Nephron progenitor cell (in vitro differentiated cells): ENCODE measurements around the gene LKAAEAR1.

Source experiments
- DNase-seq: peaks from one replicate; pipeline ENCODE4 v3.0.0; 2021
- H3K27ac Mint-ChIP-seq: 2 replicates; pipeline ENCODE4 v1.8.0; 2021; ENCODE audit warnings: mild to moderate bottlenecking, moderate library complexity, mixed read lengths
- H3K27me3 Mint-ChIP-seq: 2 replicates; pipeline ENCODE4 v1.8.0; 2021; ENCODE audit warnings: mild to moderate bottlenecking, low read depth, mixed read lengths; ENCODE audit not compliant: poor library complexity
- H3K36me3 Mint-ChIP-seq: 2 replicates; pipeline ENCODE4 v1.8.0; 2021; ENCODE audit warnings: low read depth, mixed read lengths
- H3K4me1 Mint-ChIP-seq: 2 replicates; pipeline ENCODE4 v1.8.0; 2021; ENCODE audit warnings: mixed read lengths
- H3K4me3 Mint-ChIP-seq: 2 replicates; pipeline ENCODE4 v1.8.0; 2021; ENCODE audit warnings: mild to moderate bottlenecking, moderate library complexity, mixed read lengths
- H3K9me3 Mint-ChIP-seq: 2 replicates; pipeline ENCODE4 v1.8.0; 2021; ENCODE audit warnings: mild to moderate bottlenecking, moderate library complexity, mixed read lengths
- TF ChIP-seq, protein P1 (sequence below): fragments of 200-600 bp; sonication (generic); IDR thresholded peaks from 2 replicates; pipeline ENCODE4 v1.5.0; 2021; ENCODE audit warnings: antibody characterized with exemption

The LKAAEAR1 gene

DNA sequence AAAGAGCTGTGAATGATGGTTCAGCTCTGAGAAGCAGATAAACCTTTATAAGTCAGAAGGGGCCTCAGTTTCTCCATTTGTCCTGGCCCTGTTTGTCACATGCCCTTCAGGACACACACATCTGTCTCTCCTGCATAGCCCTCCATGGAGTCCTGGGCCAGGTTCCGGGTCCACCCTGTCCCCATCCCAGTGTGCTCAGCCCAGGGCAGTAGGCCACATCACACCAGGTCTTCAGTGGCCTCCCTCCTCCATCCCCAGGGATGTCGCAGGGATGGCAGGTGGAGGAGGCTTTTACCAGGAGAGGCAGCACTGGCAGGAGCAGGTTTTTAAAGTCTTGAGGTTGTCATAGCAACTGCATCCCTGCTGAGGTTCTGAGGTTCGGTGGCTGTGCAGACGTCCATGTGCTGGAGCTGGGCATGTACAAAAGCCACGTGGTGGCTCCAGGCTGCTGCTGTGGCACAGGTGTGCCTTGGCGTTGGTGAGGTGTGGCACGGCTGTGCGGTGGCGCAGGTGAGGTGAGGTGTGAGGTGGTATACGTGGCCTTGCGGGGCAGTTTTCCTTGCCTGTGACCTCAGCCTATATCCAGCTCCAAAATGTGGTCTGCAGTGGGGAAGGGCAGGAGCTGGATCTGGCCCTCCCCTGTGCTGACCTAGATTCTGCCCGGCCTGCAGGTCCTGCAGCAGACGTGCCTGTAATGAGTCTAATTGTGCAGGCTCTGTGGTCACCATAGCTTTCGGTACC lies 31.1 kb upstream of the LKAAEAR1 start:
- Mint-ChIP-seq H3K36me3 (no peaks in the 10 kb centered on the region), H3K27me3 (peaks cover 8% of the 10 kb centered on the region), H3K27ac (no peak overlapping the region), H3K9me3 (no peaks in the 10 kb centered on the region), H3K4me3 (no peak overlapping the region), H3K4me1 (peaks cover 21% of the 10 kb centered on the region)
- TF ChIP-seq, protein P1, sequence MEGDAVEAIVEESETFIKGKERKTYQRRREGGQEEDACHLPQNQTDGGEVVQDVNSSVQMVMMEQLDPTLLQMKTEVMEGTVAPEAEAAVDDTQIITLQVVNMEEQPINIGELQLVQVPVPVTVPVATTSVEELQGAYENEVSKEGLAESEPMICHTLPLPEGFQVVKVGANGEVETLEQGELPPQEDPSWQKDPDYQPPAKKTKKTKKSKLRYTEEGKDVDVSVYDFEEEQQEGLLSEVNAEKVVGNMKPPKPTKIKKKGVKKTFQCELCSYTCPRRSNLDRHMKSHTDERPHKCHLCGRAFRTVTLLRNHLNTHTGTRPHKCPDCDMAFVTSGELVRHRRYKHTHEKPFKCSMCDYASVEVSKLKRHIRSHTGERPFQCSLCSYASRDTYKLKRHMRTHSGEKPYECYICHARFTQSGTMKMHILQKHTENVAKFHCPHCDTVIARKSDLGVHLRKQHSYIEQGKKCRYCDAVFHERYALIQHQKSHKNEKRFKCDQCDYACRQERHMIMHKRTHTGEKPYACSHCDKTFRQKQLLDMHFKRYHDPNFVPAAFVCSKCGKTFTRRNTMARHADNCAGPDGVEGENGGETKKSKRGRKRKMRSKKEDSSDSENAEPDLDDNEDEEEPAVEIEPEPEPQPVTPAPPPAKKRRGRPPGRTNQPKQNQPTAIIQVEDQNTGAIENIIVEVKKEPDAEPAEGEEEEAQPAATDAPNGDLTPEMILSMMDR, result no peak
- no peak for DNase-seq

DNA sequence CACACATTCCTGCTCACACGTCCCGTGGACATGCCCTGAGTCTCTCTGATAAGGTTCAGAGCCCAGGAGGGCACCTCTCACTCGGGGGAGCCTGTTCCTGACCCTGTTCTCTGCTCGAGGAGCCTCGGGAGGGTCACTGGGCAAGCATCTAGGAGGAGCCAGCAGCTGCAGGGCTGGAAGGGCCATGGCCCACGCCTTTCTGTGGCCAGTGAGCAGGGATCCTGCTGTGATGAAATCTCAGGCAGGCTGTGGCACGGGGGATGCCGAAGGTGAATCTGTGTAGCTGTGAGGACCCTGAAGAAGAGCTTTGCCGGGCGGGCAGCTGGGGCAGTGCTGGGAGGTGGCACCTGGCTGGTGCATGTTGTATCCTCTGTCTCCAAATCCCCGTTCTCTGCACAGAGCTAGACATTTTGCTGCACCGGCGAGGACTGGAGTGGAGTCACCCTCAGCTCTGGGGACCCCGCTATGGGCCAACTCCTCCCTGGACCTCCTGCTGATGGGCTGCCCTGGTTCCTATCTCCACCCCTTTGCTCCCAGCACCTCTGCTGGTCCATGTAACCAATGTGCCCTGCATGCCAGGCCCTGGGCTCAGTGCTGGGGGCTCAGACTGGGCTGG lies 30.3 kb upstream of the LKAAEAR1 start:
- Mint-ChIP-seq H3K36me3 (no peaks in the 10 kb centered on the region), H3K27me3 (peaks cover 8% of the 10 kb centered on the region), H3K27ac (no peak overlapping the region), H3K4me3 (no peak overlapping the region), H3K9me3 (no peaks in the 10 kb centered on the region), H3K4me1 (peaks cover 16% of the 10 kb centered on the region)
- no peak for DNase-seq
- TF ChIP-seq, protein P1, result no peak

DNA sequence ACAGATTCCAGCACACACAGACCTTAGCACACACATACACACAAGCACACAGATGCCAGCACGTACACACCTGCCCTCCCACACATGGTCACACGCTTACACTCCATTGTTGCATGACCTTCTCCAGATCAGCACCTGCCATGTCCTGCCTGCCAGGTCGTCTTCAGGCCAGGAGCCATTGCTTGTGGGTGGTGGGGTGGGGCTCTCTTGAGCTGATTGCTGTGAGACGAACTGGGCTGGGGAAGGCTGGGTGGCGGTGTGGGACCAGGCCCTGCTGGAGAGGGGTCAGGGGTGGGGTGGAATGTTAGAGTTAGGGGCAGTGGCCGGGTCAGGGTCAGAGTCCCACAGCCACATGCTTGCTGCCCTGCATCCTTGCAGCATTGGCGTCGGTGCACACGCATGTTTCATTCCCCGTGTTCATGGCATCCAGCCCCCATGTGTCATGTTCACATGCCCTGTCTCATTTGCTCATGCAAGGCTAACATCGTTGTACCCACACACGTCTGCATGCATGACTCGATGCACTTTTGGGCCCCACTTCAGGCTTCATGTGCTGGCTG lies 29.7 kb upstream of the LKAAEAR1 start:
- TF ChIP-seq, protein P1, result no peak
- DNase-seq, result no peak
- Mint-ChIP-seq H3K4me3 (no peak overlapping the region), H3K4me1 (peaks cover 17% of the 10 kb centered on the region), H3K36me3 (no peaks in the 10 kb centered on the region), H3K27me3 (peaks cover 6% of the 10 kb centered on the region), H3K9me3 (no peaks in the 10 kb centered on the region), H3K27ac (no peak overlapping the region)

DNA sequence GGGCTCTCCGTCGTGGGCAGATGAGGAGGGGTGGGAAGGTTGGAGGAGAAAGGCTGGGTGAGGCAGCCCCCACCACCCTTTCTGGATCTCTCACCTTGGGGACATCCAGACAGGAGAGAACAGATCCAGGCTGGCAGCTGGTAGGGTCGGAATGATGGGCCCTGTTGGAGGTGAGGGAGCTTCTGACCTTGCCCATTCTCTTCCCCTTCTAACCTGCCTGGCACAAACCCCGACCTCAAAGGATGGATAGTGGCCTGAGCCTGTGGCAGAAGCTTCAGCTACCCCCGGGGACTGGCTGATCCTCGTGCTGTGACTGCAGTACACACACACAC lies 29.2 kb upstream of the LKAAEAR1 start:
- TF ChIP-seq, protein P1, result no peak
- peaks cover 6% of the 10 kb centered on the region for H3K27me3 Mint-ChIP-seq
- no peaks in the 10 kb centered on the region for H3K36me3 Mint-ChIP-seq
- H3K9me3 Mint-ChIP-seq, result no peaks in the 10 kb centered on the region
- H3K4me3 Mint-ChIP-seq, result no peak overlapping the region
- H3K27ac Mint-ChIP-seq, result no peak overlapping the region
- peaks cover 21% of the 10 kb centered on the region for H3K4me1 Mint-ChIP-seq
- no peak for DNase-seq

DNA sequence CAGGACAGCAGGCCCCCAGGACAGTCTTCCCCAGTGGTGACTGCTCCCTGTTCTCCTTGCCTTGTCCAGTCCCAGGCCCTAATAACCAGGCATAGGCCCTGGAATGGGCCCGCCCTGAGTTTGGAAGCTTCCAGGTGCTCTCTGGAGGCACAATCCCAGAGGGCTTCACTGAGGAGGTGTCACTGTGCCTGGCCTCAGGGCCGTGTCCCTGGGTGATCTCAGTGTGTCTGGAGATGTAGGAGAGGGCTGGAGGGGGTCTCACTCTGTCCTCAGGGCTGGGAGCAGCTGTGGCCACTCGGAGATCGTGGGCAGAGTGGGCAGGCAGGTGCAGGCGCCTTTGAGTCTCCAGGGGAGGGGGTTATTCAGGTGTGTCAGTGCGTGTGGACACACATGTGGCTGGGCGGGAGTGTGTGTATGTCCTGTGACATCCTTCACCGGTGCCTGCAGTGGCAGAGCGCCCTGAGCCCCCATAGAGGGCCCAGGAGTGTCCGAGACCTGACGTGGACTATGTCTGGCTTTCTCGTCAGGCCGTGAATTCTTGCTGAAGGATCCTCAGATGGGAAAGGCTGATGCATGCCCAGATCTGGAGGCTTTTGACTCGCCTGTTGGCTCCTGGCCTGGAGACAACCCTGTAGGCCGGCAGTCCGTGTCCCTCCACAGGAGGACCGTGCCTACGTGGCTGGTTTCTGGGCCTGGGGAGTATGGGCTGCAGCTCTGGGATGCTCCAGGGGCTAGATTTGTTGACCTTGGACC lies 28.7 kb upstream of the LKAAEAR1 start:
- DNase-seq, result no peak
- H3K36me3 Mint-ChIP-seq, result no peaks in the 10 kb centered on the region
- H3K4me3 Mint-ChIP-seq, result no peak overlapping the region
- no peaks in the 10 kb centered on the region for H3K9me3 Mint-ChIP-seq
- H3K27ac Mint-ChIP-seq, result no peak overlapping the region
- peaks cover 27% of the 10 kb centered on the region for H3K4me1 Mint-ChIP-seq
- H3K27me3 Mint-ChIP-seq, result peaks cover 6% of the 10 kb centered on the region
- TF ChIP-seq, protein P1, result no peak
